ENCODE results near the gene TRA2B.

GRCh38 chr3:185956244-185956643 lies 18.4 kb upstream of the TRA2B start:
- TF ChIP-seq, protein P1, sequence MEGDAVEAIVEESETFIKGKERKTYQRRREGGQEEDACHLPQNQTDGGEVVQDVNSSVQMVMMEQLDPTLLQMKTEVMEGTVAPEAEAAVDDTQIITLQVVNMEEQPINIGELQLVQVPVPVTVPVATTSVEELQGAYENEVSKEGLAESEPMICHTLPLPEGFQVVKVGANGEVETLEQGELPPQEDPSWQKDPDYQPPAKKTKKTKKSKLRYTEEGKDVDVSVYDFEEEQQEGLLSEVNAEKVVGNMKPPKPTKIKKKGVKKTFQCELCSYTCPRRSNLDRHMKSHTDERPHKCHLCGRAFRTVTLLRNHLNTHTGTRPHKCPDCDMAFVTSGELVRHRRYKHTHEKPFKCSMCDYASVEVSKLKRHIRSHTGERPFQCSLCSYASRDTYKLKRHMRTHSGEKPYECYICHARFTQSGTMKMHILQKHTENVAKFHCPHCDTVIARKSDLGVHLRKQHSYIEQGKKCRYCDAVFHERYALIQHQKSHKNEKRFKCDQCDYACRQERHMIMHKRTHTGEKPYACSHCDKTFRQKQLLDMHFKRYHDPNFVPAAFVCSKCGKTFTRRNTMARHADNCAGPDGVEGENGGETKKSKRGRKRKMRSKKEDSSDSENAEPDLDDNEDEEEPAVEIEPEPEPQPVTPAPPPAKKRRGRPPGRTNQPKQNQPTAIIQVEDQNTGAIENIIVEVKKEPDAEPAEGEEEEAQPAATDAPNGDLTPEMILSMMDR (IDR thresholded peaks at IDR 0.05), result no peak
- TF ChIP-seq POLR2A (IDR thresholded peaks at IDR 0.05) (no peak), EP300 (IDR thresholded peaks at IDR 0.05) (no peak)
